HG03354 (cell line): ENCODE data around the gene TMEM132D.
"Not testable (repeated sequence)": the region's sequence is repeated elsewhere in the genome, so short reads cannot be mapped to it uniquely, and the experiment has no call there.

Experiments
- ATAC-seq: cut with Tn5 transposase; IDR thresholded peaks from one replicate; pipeline ENCODE4 v1.9.1; 2021; ENCODE audit warnings: mild to moderate bottlenecking; ENCODE audit not compliant: unreplicated experiment, poor library complexity, severe bottlenecking

Gene TMEM132D

GRCh38 chr12:129226851-129227250 is 677.0 kb downstream of the TMEM132D start:
- ATAC-seq, result no peak

GRCh38 chr12:129226005-129226404 is 677.8 kb downstream of the TMEM132D start:
- ATAC-seq, result no peak

GRCh38 chr12:129215556-129215955 is 688.3 kb downstream of the TMEM132D start:
- no peak for ATAC-seq

- no peak for ATAC-seq
Observed at GRCh38 chr12:129213551-129213950, 690.3 kb downstream of the TMEM132D start.

- no peak for ATAC-seq
Observed at GRCh38 chr12:129211862-129212630, 691.8 kb downstream of the TMEM132D start.

- no peak for ATAC-seq
Observed at GRCh38 chr12:129208566-129208965, 695.3 kb downstream of the TMEM132D start.

- no peak for ATAC-seq
Observed at GRCh38 chr12:129207084-129207483, 696.7 kb downstream of the TMEM132D start.

GRCh38 chr12:129203456-129203855 is 700.4 kb downstream of the TMEM132D start:
- no peak for ATAC-seq

GRCh38 chr12:129202109-129202814 is 701.6 kb downstream of the TMEM132D start:
- no peak for ATAC-seq

GRCh38 chr12:129201029-129201428 is 702.8 kb downstream of the TMEM132D start:
- no peak for ATAC-seq

- ATAC-seq, result no peak
Observed at GRCh38 chr12:129200576-129200975, 703.2 kb downstream of the TMEM132D start.

- ATAC-seq, result no peak
Observed at GRCh38 chr12:129196927-129197326, 706.9 kb downstream of the TMEM132D start.

GRCh38 chr12:129195081-129195480 is 708.7 kb downstream of the TMEM132D start:
- no peak for ATAC-seq

GRCh38 chr12:129193263-129193871 is 710.5 kb downstream of the TMEM132D start:
- ATAC-seq, result no peak

- ATAC-seq, result no peak
Observed at GRCh38 chr12:129190827-129191226, 713.0 kb downstream of the TMEM132D start.

GRCh38 chr12:129189879-129190278 is 713.9 kb downstream of the TMEM132D start:
- not testable (repeated sequence) for ATAC-seq

- ATAC-seq, result no peak
Observed at GRCh38 chr12:129186952-129187351, 716.9 kb downstream of the TMEM132D start.

GRCh38 chr12:129185855-129186254 is 718.0 kb downstream of the TMEM132D start:
- no peak for ATAC-seq

- ATAC-seq, result no peak
Observed at GRCh38 chr12:129184127-129184928, 719.5 kb downstream of the TMEM132D start.

GRCh38 chr12:129179941-129180553 is 723.8 kb downstream of the TMEM132D start:
- ATAC-seq, result no peak
